Glomerular endothelial cell (primary cell): ENCODE results near the gene ZNF514. TPM values are rescaled to one million over a fixed set of nuclear protein-coding genes. Genes with fewer than 3 reads are reported as not detected.
A peak's percentile ranks its signal among the peaks of the same experiment; 100 is the strongest.
"Not testable (repeated sequence)": the region's sequence is repeated elsewhere in the genome, so short reads cannot be mapped to it uniquely, and the experiment has no call there.

Experiments used
- DNase-seq: peaks from one replicate; pipeline ENCODE4 v3.0.0-alpha.2; 2011; ENCODE audit warnings: low read depth, low spot score; ENCODE audit errors: extremely low read depth
- total RNA-seq: library from RNA; depleted of rRNA; stranded (reverse); fragments of >200 nt; gene quantifications from 2 replicates; pipeline ENCODE4 v1.2.3, GENCODE V29; 2015

The ZNF514 gene
- 5.1 and 8.3 TPM in 2 replicates for total RNA-seq

DNA sequence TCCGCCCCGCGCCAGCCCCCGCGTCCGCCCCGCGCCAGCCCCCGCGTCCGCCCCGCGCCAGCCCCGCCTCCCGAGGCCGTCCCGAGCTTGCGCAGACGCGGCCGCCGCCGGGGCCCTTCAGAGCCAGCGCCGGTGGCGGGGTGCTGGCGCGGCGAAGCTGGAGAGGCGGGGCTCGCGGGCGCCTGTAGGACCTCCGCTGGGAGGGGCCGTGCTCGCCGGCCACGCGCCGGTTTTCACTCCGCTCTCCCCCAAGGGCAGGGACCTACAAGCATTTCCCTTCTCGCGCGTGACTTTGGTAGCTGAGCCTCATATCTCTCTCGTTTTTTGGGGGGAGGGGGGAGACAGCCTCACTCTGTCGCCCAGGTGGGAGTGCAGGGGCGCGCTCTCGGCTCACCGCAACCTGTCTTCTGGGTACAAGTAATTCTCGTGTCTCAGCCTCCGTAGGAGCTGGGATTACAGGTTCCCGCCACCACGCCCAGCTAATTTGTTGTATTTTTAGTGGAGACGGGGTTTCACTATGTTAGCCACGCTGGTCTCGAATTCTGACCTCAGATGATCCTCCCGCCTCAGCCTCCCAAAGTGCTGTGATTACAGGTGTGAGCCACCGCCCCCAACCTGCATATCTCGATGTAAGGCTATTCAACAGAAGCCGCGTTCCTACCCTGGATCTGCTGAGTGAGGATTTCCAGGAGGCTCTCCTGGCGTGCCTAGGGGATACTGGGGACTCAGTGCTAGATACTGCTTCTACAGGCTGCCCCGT is at the start of gene ZNF514:
Gene ZNF514, minus strand, starts transcription at position 159 of the 760 bp plus-strand sequence. CDS start 6,595 bp downstream, outside the sequence.
- DNase-seq, result no peak

- DNase-seq, result no peak
Measured at GRCh38 chr2:95208106-95208505, 48.5 kb upstream of the ZNF514 start.

GRCh38 chr2:95207111-95207961 is 47.7 kb upstream of the ZNF514 start, which contains the start of gene ZNF892:
ZNF892 (plus strand) TSS chr2:95207521; CDS start chr2:95207816, 295 bp downstream.
- DNase-seq, result peak; percentile 34

DNA sequence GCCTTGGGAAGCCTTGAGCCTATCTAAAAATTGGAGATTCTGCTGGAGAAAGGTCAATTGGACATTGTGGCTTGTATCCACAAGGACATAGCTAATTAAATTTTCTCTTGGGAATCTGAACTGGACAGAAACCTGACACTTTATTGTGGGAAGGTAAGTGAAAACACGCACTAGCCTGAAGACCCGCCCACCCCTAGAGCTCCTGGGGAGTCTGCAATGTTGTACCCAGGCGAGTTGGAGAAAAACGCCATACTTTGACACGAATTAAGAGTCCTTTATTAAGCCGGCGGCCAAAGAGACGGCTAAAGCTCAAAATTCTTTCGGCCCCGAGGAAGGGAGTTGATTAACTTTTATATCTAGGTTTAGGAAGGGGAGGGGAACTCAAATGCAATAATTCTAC is 46.4 kb upstream of the ZNF514 start:
- DNase-seq, result no peak

GRCh38 chr2:95204396-95204795 is 44.7 kb upstream of the ZNF514 start:
- DNase-seq, result no peak

DNA sequence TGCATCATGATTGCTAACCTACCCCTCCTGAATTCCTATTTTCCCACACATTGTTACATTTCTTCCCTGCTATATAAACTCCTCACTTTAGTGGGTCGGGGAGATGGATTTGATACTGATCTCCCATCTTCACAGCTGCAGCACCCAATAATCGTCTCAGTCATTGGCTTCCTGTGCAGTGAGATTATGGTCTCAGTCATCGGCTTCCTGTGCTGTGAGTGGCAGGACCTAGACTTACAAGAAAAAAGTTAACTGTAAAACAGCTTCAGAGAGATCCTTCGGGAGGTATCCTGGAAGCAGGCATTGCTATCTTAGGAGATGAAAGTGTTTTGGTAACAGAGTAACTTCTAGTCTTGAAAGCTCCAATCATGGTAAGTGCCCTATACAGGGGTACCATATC is 44.3 kb upstream of the ZNF514 start:
- no peak for DNase-seq

- not testable (repeated sequence) for DNase-seq
Measured at GRCh38 chr2:95192956-95193355, 33.3 kb upstream of the ZNF514 start.

- no peak for DNase-seq
Measured at GRCh38 chr2:95185973-95186372, 26.3 kb upstream of the ZNF514 start.

DNA sequence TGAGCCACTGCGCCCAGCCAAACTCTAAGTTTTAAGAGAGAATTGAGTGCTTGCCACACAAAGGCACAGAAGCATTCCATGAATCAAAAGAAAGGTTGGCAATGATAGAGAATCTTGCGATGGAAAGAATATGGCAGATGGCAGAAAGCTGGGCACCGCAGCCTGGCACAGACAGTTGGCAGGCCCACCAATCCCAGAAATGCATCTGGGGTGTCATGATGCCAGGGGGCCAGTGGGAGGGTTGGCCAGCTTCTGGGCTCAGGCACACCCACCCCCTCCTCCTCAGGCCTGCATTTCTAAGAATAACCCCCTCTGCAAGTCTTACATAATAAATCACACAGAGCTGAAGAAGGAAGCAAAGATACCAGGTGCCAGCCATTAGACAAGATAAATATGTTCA is 25.5 kb upstream of the ZNF514 start:
- no peak for DNase-seq

DNA sequence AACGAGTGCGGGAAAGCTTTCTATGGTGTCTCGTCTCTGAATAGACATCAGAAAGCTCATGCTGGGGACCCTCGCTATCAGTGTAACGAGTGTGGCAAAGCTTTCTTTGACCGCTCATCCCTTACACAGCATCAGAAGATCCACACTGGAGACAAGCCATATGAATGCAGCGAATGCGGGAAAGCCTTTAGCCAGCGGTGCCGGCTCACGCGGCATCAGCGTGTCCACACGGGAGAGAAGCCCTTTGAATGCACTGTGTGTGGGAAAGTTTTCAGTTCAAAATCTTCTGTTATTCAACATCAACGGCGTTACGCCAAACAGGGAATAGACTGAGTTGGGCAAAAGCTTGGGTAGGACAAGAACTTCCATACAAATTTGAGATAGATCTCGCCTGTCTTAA is 22.1 kb upstream of the ZNF514 start:
- no peak for DNase-seq

DNA sequence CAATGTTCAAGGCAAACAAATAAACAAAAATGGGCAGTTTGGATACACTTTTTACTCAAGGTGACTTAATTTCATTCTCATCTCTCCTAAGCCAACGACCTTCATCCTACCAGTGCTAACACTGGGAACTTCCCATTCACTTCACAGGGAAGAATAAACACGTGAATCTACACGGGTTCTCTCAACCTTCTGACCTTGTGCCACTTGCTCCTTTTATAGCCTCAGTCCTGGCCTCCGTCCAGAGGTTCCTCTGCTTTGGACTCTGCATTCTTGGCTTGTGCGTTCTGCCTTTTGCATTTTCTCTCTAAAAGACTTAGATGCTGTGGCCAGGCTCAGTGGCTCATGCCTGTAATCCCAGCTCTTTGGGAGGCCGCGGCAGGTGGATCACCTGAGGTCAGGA is 19.8 kb upstream of the ZNF514 start:
- no peak for DNase-seq

- DNase-seq, result no peak
Measured at GRCh38 chr2:95174031-95174542, 14.4 kb upstream of the ZNF514 start.

GRCh38 chr2:95171902-95172301 is 12.3 kb upstream of the ZNF514 start:
- no peak for DNase-seq

- DNase-seq, result no peak
Measured at GRCh38 chr2:95166065-95166763, 6.6 kb upstream of the ZNF514 start.

GRCh38 chr2:95165371-95166064 is 5.9 kb upstream of the ZNF514 start, which contains the start of gene ZNF2:
ZNF2 (plus strand) TSS chr2:95165809; CDS start chr2:95176227, 10,418 bp downstream.
- DNase-seq, result peak; percentile 93

- DNase-seq, result no peak
Measured at GRCh38 chr2:95165030-95165370, 5.4 kb upstream of the ZNF514 start.

DNA sequence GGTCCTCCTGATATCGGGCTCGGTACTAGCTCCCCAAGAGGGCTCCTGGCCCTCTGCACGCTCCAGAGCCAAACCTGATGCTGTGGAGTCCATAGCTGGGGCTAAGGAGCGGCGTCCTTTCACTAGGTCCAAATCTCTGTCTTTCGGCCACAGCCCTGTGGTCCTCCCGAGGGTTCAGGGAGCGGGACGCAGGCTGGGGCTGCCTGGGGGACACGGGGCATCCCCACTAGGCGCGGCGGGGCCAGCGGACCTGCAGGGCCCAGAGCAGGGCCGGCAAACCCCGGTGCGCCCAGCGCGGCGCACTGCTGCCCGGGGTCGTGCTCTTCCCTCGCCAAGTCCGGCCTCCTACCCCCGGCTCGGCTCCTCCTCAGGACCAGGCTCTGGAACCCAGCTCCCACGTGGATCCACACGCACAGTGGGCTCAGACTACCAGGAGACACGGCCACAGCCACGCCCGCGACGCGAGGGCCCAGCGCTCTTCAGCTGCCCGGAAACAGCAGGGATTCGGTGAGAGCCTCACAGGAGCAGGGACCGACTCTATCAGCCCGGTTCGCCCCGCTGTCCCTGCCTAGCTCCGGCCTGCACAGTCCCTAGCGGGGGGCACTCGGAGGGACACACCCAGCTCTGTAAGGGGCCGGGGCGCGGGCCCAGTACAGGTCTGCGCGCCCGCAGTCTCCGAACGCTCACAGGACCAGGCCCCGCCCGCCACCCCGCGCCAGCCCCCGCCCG is 593 bp downstream of the ZNF514 start:
- no peak for DNase-seq

DNA sequence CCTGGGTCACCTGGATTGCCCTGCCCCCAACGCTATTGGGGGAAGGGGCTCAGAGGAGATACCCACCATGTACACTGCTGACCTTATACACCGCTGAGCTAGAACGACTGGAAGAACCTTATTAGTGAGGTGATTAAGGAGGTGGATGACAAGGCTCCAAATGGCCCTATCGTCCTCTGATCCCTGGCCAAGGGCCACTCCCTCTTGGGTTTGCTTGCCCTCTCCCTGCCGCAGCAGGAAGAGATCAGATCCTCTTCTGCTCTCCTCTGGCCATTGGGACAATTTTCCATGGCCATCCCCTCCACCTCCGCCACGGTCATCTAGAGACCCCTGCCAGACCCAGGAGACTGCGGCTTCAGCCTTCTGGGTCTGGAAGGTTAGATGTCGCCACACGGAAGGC is 1.2 kb downstream of the ZNF514 start:
- no peak for DNase-seq

- no peak for DNase-seq
Measured at GRCh38 chr2:95149397-95149984, 10.2 kb downstream of the ZNF514 start.
